Activated CD4-positive, CD25-positive, alpha-beta regulatory T cell (primary cell): ENCODE results near the gene COL23A1.

ENCODE experiments used
- DNase-seq, 4 experiments: peaks; one replicate each; lab custom pipeline; 2025; lab: John Stamatoyannopoulos, UW

Gene COL23A1

DNA sequence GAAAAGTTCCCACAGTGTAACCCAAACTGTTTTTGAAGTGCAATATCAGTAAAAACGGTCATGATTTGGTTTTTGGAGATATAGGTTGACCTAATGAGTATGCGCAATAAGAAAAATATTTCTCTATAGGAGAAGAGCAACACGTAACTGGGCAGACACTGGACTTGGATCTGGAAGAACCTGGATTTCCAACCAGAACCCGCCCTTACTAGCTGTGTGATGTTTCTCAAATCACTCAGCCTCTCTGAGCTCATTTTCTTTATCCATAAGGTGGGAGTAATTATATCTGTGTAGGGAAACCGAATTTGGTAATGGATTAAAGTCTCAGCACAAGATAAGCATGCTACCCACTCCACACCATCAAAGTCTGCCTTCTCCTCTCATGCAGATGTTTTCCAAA is 169.1 kb downstream of the COL23A1 start:
- DNase-seq, result no peak

- DNase-seq, result no peak
These were observed 169.8 kb downstream of the COL23A1 start for GRCh38 chr5:178420354-178420781.

DNA sequence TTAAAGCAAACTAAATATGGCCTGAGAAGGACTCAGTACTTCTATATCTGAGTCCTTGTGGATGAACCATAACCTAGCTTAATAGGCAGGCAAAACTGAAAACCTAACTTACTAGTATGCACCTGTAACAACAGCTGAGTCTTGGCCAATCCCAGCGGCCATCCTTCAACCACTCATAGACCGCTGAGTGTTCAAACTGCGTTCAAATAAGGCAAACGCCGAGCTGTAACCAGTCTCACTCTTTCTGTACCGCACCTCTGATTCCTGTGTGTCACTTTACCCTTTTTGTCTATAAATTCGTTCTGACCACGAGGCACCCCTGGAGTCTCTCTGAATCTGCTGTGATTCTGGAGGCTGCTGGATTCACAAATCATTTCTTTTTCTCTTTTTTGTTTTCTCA is 170.5 kb downstream of the COL23A1 start:
- DNase-seq, result no peak

- DNase-seq, result no peak
These were observed 171.0 kb downstream of the COL23A1 start for GRCh38 chr5:178419196-178419595.

GRCh38 chr5:178418471-178419010 is 171.7 kb downstream of the COL23A1 start:
- DNase-seq, result no peak

- DNase-seq, result no peak
These were observed 172.2 kb downstream of the COL23A1 start for GRCh38 chr5:178418031-178418430.

DNA sequence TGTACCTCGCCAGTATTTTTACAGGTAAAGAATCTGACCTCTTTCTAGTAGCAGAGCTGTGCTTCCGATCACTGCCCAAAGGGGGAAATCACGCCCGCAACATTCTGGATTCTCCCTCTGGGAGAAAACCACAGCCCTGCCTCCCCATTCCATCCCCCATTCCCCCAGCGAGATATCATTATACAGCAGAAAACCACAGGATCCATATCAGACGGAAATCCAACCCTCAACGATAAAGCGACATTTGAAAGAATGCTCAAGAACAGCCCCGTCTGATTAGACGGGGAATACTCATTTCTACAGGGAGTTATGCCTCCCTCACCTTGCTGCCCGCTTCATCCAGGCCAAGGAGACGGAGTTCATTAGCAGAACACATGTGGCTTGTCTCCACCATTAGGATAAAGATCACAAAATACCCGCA is 172.8 kb downstream of the COL23A1 start:
- no peak for DNase-seq

- DNase-seq, result no peak
These were observed 173.3 kb downstream of the COL23A1 start for GRCh38 chr5:178416919-178417318.

DNA sequence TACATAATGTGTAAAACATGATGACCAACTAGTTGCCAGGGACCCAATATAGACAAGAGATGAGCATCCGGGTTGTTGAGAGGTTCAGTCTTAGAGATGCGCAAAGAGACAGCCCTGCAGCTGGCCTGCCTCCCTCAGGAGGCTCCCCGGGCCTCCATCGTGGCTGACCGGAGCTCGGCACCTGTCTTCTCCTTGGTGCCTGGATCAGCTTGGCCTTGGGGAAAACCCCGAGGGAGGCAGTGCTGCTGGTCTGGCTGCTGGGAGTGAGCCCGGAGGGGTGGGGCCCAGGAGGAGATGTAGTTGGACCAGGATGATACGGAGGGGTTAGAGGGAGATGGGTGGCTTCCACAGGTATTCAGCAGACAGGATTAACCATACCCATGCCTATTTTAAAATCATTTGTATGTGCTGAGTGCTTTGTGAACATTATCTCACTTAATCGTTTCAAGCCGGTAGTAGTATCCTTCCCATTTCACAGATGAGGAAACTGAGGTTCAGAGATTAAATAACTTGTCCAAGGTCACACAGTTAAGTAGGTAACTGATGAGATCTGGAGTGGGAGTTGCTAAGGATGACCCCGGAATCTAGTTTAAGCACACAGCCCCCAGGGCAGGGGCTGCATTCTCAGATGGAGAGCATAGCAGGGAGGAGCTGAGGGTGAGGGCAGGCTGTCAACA is 173.8 kb downstream of the COL23A1 start:
- no peak for DNase-seq

- no peak for DNase-seq
These were observed 174.8 kb downstream of the COL23A1 start for GRCh38 chr5:178415353-178415752.

DNA sequence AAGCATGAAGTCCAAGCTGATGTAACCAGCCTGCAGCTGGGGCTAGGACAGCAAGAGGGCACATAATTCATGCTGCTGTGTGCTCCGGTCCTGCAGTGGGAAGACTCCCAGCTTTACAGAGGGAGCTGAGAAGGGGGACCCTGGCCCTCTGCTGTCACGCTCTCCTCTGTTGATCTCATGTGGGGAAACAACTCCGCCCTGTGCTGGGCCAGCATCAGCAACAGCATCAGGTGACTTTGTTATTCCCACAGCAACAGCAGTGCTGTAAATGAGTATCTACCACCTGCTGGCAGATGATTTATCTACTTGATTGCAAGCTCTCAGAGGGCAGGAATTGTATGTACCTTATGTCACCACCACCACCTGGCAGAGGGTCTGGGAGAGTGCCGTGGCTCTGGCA is 176.2 kb downstream of the COL23A1 start:
- DNase-seq, result no peak

DNA sequence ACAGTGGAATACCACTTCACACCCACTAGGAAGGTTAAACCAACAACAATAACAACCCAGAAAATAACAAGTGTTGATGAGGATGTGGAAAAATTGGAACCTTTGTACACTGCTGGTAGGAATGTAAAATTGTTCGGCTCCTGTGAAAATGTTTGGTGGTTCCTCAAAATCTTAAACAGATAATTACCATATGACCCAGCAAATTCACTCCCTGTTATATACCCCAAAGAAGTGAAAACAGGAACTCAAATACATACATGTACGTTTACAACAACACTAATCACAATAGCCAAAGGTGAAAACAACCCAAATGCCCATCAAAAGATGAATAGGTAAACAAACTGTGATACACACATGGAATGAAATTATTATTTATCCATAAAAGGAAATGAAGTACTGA is 179.1 kb downstream of the COL23A1 start:
- DNase-seq, result no peak

DNA sequence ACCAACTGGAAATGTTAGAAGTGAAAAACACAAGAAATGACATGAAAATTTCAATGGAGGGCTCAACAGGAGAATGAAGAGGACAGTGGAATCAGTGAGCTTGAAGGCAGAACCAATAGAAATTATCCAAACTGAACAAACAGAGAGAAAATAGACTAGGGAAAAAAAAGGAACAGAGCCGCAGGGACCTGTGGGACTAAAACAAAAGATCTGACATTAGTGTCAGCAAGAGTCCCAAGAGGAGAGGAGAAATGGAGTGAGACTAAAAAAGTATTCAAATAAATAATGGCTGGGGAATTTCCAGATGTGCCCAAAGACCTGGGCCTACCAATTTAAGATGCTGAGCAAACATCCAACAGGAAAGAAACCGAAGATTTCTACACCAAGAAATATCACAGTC is 182.5 kb downstream of the COL23A1 start:
- no peak for DNase-seq

DNA sequence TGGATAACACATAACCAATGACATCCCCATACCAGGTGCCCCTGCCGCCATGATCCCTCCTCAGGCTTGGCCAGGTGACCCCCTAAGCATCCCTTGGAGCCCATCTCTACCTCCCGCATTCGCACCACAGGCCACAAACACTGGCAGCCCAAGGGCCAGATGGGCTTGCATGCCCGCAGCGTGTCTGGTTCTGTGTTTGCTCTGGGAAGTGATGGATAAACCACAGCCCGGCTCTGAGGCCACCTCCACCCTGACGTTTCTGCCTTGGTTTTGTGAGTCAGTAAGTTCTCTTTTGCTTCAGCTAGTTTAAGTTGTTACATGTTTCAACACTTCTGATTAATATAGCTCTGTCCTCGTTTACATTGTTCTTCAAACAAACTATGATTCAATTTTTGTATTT is 185.2 kb downstream of the COL23A1 start:
- DNase-seq, result no peak

GRCh38 chr5:178403956-178404600 is 186.1 kb downstream of the COL23A1 start:
- no peak for DNase-seq

DNA sequence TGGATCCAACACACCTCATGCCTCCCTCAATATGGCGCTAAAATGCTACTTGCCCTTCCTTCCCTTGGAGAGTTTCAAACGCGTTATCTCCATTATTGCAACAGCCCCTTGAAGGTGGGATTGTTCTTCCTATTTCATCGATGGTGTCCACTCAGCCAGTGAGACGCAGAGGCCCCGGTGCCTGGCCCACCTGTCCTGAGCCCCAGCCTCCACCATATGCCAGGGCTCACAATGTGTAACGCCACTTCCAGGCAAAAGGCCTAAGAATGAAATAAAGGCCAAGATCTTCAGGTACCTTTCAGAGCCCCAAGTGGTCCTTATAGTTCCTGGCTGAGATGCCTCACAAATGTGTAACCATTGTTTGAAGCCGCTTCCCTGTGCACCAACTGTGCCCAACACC is 186.8 kb downstream of the COL23A1 start:
- no peak for DNase-seq

DNA sequence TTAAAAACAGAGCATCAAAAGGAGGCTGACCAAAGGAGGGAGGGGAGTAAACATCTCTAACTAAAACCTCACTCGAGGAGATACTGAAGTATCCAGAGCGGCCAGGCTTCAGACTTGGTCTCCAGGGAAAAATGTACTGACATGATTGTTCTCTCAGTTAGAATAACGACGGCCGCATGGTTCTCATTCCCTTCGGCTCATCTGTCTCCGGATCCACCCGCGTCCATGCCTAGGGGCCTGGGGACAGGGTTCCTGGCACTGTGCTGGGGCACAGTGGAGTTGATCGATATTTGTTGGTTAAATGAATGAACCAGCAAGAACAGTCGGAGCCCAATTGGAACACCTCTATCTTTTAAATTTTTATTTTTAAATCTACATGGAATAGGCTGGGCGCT is 190.5 kb downstream of the COL23A1 start:
- DNase-seq, result no peak

DNA sequence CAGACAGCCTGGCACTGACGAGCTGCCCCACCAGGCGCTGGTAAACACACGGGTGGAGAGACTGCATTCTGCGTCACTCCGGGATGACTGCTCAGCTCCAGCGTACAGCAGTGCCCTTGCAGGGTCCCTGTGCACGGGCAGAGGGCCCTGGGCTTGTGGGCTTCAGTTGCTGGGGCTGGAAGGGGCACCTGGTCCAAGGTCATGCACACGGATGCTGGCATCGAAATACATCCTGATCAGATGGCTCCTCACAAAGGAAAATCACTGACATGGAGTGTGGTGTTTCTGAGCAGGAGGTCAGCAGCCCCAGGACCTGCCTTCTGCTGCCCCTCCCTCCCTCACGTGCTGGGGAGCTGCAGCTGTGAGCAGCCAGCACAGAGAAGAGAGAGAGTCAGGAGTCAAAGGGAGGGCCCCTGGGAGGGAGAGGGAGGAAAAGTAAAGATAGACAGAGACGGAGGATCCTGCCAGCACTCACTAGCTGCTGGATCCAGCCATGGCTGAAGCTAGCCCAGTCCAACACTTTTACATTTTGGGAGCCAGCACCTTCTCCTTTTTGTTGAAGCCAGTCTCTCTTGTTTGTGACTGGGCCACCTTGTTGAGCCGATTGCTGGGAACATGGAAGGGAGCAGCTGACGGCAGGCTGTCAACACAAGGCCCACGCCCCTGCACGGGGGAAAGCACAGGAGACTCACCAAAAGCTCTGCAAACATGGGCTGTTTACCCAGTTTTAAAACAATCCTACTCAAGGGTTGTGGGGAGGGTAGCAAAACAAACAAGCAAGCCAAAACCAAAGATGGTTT is 191.1 kb downstream of the COL23A1 start:
- no peak for DNase-seq

DNA sequence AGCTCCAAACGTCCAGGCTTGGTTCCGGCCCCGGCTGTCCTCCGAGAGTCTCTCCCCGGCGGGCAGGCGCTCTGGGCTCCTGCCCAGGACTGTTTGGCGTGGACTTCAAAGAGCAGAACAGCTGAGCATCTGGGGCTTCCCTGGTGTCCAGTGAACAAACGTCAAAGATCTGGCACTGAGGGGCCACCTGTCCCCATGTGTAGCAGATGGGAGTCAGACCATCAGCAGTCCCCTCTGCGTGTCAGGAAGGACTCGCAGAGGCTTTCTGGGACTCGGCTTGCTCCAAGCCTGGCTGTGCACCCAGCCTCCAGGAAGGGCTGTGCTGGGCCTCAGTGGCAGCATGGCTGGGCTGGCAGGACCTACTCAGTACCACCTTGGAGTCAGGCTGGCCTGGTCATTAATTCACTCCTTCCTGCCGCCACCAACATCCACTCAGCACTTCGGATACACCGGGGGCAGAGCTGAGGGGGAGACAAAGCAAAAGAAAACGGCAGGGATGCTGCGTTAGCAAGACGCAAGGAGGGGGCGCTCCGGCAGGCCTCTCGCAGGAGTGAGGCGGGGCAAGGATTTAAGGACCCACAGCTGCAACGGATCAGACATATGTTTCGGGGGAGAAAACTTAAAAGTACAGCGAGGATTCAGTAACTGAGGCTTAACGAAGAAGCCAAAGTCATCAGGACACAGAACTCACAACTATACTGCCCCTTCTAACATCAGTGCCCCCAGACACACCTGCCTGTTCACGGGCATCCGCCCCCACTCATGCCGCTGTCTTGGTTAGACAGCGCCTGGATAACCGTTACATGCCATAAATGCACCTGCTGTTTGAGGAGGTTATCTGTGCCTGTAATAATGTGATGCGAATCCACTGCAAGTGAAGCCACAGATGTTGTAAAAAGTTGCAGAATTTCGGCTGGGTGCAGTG is 193.1 kb downstream of the COL23A1 start:
- no peak for DNase-seq

GRCh38 chr5:178394074-178394473 is 196.1 kb downstream of the COL23A1 start:
- no peak for DNase-seq

GRCh38 chr5:178392931-178393394 is 197.2 kb downstream of the COL23A1 start:
- DNase-seq, result no peak

- no peak for DNase-seq
These were observed 197.8 kb downstream of the COL23A1 start for GRCh38 chr5:178392386-178392785.
